ENCODE data around the gene APLF. TPM values are rescaled to one million over a fixed set of nuclear protein-coding genes. Genes with fewer than 3 reads are reported as not detected.

Gene APLF
- total RNA-seq, 4 donors from 2014 or later = 2.3 to 4.8 (median 3.5) TPM

DNA sequence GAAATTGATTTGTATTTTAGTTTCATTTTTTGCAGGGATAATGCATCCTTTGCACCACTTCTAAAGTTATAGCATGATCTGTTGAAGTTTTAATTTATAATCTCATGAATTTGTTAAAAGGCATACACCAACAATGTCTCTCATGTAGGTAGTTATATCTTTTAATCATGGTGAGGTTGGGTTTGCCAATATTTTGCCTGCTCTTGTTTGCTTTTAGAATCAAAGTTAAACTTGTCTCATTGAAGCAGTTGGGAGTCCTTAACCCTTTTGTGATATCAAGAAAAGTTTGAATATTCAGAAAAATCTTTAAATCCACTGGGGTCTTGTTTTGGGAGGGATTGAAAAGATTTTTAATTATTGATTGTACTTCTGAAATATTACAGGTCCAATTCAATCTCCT is 31.7 kb downstream of the APLF start:
- DNase-seq (no peak), ATAC-seq (no peak)
- Histone ChIP-seq H3K27ac (no peak overlapping the region), H3K4me3 (no peak overlapping the region), H3K9me3 (no peaks in the 10 kb centered on the region), H3K36me3 (no peaks in the 10 kb centered on the region), H3K27me3 (no peaks in the 10 kb centered on the region), H3K4me1 (no peaks in the 10 kb centered on the region)
- in situ Hi-C loops (cut with MboI; ENCODE audit: low sequenced_read_pairs in 4 of 4) = loop anchor here (25.0 kb wide), 2 partner anchors 213 to 413 kb away; no protein-coding TSS in a partner anchor
- TF ChIP-seq POLR2A (IDR thresholded peaks at IDR 0.05) = no peak
- TF ChIP-seq CTCF (IDR thresholded peaks at IDR 0.05 in 4 of 5, conservative IDR thresholded peaks at IDR 0.05 in 1 of 5) = no peak
- intact Hi-C loops (cut with DNase I; ENCODE audit: low total_unique reads) = no loop called here

DNA sequence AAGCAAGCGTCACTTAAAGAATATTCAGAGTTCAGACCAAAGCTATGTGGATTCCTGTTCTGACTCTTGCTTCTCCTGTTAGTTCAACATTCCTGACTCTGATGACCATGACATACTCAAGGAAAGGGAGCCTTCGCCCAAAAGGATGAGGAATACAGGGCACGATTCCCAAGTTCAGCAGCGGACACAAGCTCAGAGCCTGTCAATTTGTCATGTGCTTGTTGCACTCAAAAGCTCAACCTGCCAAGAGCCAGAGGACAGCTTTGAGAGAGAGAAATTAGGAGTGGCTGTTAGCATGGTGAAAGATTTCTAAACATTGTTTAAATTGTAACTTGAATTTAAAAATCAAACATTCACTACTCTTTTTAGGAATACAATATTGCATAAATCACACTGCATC is 33.3 kb downstream of the APLF start:
- DNase-seq (no peak), ATAC-seq (no peak)
- Histone ChIP-seq H3K9me3 (no peaks in the 10 kb centered on the region), H3K36me3 (peaks cover 2% of the 10 kb centered on the region in 2 donors), H3K27ac (no peak overlapping the region), H3K27me3 (no peaks in the 10 kb centered on the region), H3K4me3 (no peak overlapping the region), H3K4me1 (no peaks in the 10 kb centered on the region)
- intact Hi-C loops (cut with DNase I; ENCODE audit: low total_unique reads) (no loop called here), in situ Hi-C loops (cut with MboI; ENCODE audit: low sequenced_read_pairs in 4 of 4) (no loop called here)
- TF ChIP-seq POLR2A (IDR thresholded peaks at IDR 0.05) = no peak
- TF ChIP-seq CTCF (IDR thresholded peaks at IDR 0.05 in 4 of 5, conservative IDR thresholded peaks at IDR 0.05 in 1 of 5) = no peak

DNA sequence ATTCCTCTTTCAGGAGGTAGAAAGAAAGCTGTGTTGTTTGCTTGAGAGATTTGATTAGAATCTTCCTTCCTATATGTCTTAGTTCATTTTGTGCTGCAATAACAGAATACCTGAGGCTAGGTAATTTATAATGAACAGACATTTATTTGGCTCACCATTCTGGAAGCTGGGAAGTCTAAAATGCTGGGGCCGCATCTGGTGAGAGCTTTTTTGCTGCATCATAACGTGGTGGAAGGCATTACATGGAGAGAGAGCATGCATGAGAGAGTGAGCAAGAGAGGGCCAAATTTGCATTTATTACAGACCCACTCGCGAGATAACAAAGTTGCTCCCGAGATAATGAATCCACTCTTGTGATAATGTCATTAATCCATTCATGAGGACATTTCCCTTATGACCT is 34.4 kb downstream of the APLF start:
- DNase-seq = no peak
- TF ChIP-seq CTCF (IDR thresholded peaks at IDR 0.05 in 4 of 5, conservative IDR thresholded peaks at IDR 0.05 in 1 of 5) (no peak), POLR2A (IDR thresholded peaks at IDR 0.05) (no peak)
- no peak overlapping the region for H3K4me3 ChIP-seq
- H3K4me1 ChIP-seq = no peaks in the 10 kb centered on the region
- no peaks in the 10 kb centered on the region for H3K27me3 ChIP-seq
- no peaks in the 10 kb centered on the region for H3K9me3 ChIP-seq
- intact Hi-C loops (cut with DNase I; ENCODE audit: low total_unique reads) (no loop called here), in situ Hi-C loops (cut with MboI; ENCODE audit: low sequenced_read_pairs in 4 of 4) (no loop called here)
- H3K36me3 ChIP-seq = peaks cover 2 to 8% of the 10 kb centered on the region in 2 donors
- no peak for ATAC-seq
- H3K27ac ChIP-seq = no peak overlapping the region

DNA sequence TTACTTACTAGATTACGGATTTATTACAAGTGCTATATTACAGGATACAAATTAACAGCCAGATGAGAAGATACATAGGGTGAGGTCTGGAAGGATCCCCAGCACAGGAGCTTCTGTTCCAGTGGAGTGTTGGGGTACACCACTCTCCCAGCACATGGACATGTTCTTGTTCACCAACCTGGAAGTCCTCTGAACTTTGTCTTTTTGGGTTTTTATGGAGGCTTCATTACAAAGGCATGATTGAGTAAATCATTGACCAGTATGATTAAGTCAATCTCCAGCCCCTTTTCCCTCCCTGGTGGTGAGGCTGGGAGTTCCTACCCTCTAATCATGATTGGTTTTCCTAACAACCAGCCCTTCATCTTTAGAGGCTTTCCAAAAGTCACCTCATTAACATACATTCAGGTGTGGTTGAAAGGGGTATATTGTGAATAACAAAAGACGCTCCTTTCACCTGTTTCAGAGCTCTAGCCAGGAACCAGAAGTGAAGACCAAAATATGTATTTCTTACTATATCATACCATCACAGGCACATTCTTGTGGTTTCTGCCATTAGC is 38.3 kb downstream of the APLF start:
- Histone ChIP-seq H3K9me3 (no peaks in the 10 kb centered on the region), H3K4me1 (no peaks in the 10 kb centered on the region), H3K36me3 (peaks cover 2 to 8% of the 10 kb centered on the region in 2 donors), H3K4me3 (no peak overlapping the region), H3K27me3 (no peaks in the 10 kb centered on the region), H3K27ac (no peak overlapping the region)
- TF ChIP-seq CTCF (IDR thresholded peaks at IDR 0.05 in 4 of 5, conservative IDR thresholded peaks at IDR 0.05 in 1 of 5) = no peak
- no peak for TF ChIP-seq POLR2A (IDR thresholded peaks at IDR 0.05)
- no peak for DNase-seq
- no peak for ATAC-seq
- intact Hi-C loops (cut with DNase I; ENCODE audit: low total_unique reads) (no loop called here), in situ Hi-C loops (cut with MboI; ENCODE audit: low sequenced_read_pairs in 4 of 4) (no loop called here)

DNA sequence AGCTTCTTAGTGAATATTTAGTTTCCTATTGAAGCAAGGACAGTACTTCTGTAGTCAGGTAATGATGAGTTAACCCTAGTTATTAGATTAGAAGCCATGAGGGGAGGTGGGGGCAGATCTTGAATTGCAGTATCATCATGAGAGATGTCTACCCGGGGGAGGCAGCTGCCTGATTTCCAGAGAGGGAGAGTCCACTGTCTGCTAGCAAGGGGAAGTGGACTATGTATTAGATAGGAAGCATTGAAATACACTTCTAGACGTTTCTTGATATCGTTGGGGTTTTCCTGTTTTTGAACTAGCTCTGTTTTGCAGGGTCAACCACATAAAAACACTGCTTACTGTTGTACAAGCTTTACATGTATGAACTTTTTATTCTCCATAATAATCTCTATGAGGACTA is 38.8 kb downstream of the APLF start:
- ATAC-seq (no peak), DNase-seq (no peak)
- H3K27ac ChIP-seq = no peak overlapping the region
- in situ Hi-C loops (cut with MboI; ENCODE audit: low sequenced_read_pairs in 4 of 4) = no loop called here
- TF ChIP-seq CTCF (IDR thresholded peaks at IDR 0.05 in 4 of 5, conservative IDR thresholded peaks at IDR 0.05 in 1 of 5) = no peak
- TF ChIP-seq POLR2A (IDR thresholded peaks at IDR 0.05) = no peak
- intact Hi-C loops (cut with DNase I; ENCODE audit: low total_unique reads) = no loop called here
- H3K4me1 ChIP-seq = no peaks in the 10 kb centered on the region
- no peaks in the 10 kb centered on the region for H3K27me3 ChIP-seq
- peaks cover 2 to 8% of the 10 kb centered on the region in 2 donors for H3K36me3 ChIP-seq
- H3K9me3 ChIP-seq = no peaks in the 10 kb centered on the region
- no peak overlapping the region for H3K4me3 ChIP-seq

Measured in gastrocnemius medialis (tissue), 4 donors.